Measurements from ENCODE around the gene OCRL.

GRCh38 chrX:129544780-129545179, 4.7 kb downstream of the OCRL start:
- TF ChIP-seq, protein P1, sequence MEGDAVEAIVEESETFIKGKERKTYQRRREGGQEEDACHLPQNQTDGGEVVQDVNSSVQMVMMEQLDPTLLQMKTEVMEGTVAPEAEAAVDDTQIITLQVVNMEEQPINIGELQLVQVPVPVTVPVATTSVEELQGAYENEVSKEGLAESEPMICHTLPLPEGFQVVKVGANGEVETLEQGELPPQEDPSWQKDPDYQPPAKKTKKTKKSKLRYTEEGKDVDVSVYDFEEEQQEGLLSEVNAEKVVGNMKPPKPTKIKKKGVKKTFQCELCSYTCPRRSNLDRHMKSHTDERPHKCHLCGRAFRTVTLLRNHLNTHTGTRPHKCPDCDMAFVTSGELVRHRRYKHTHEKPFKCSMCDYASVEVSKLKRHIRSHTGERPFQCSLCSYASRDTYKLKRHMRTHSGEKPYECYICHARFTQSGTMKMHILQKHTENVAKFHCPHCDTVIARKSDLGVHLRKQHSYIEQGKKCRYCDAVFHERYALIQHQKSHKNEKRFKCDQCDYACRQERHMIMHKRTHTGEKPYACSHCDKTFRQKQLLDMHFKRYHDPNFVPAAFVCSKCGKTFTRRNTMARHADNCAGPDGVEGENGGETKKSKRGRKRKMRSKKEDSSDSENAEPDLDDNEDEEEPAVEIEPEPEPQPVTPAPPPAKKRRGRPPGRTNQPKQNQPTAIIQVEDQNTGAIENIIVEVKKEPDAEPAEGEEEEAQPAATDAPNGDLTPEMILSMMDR (IDR thresholded peaks at IDR 0.05) = no peak
- no peak for TF ChIP-seq POLR2A (IDR thresholded peaks at IDR 0.05)

Data from upper lobe of left lung (tissue), 4 donors.